Ovary (tissue), 9 donors: Measurements from ENCODE around the gene PARVA. TPM values are rescaled to one million over a fixed set of nuclear protein-coding genes. Genes with fewer than 3 reads are reported as not detected.
A peak's percentile ranks its signal among the peaks of the same experiment; 100 is the strongest.

Experiments used
- DNase-seq, 5 donors: peaks; one replicate each; pipeline ENCODE4 v3.0.0-alpha.2; 2019 to 2020
- H3K27ac ChIP-seq, 2 donors: fragments of 200-600 bp; one replicate each; pipeline versions ENCODE4 v1.5.1 to v1.8.0; 2019 to 2022
- H3K27me3 ChIP-seq: fragments of 200-600 bp; one replicate; pipeline ENCODE4 v1.8.0; 2022
- H3K36me3 ChIP-seq: fragments of 200-600 bp; sonication (generic); one replicate; pipeline ENCODE4 v1.5.1; 2019
- H3K4me1 ChIP-seq: one replicate; pipeline ENCODE4 v1.8.1; 2013; ENCODE audit warnings: mild to moderate bottlenecking, moderate library complexity; ENCODE audit not compliant: insufficient read depth
- H3K4me3 ChIP-seq: fragments of 200-600 bp; sonication (generic); one replicate; pipeline ENCODE4 v1.5.1; 2017
- H3K9me3 ChIP-seq, 2 donors: fragments of 200-600 bp in 1 of 2; sonication (generic) in 1 of 2; one replicate each; pipeline versions ENCODE4 v1.5.1 to v1.8.1; 2013 to 2019; ENCODE audit warnings: mild to moderate bottlenecking in 1 of 2, moderate library complexity in 1 of 2
- EP300 ChIP-seq: sonication (generic); formaldehyde crosslinking; IDR thresholded peaks from one replicate; pipeline ENCODE4 v1.6.1; 2017; ENCODE audit warnings: antibody characterized with exemption
- POLR2A ChIP-seq: fragments of 450-650 bp; IDR thresholded peaks from one replicate; pipeline ENCODE4 v1.6.1; 2017; ENCODE audit warnings: antibody characterized with exemption, mild to moderate bottlenecking, moderate library complexity
- WGBS, 3 donors: extraction: QIAGEN DNeasy Blood & Tissue Kit in 1 of 3; methylation state at CpG; one replicate each; pipeline versions ENCODE4 v1.1.5 to v1.1.7; 2013 to 2017; 5-methylcytosine and 5-hydroxymethylcytosine counted together
- intact Hi-C, 4 donors: fragments of 100-400 bp; cut with DNase I; formaldehyde crosslinking; loops; one replicate each; pipeline versions ENCODE4 v1.11.0 to v1.15.1; 2022 to 2023
- polyA plus RNA-seq, 2 donors: library from polyadenylated mRNA; stranded (reverse); fragments of 200-250 nt in 1 of 2; fragments of 350-450 nt in 1 of 2; fragmentation: Illumina TruSeq in 1 of 2; extraction: RNeasy Lipid Tissue Mini Kit (QIAGEN cat#74804) in 1 of 2; gene quantifications; one replicate each; pipeline ENCODE4 v1.2.3, GENCODE V29; 2013 to 2014
- total RNA-seq, 7 donors: library from RNA; depleted of rRNA in 2 of 7; stranded (reverse); fragments of >200 nt in 2 of 7; fragmentation: NEBNext Ultra II Directional in 3 of 7; extraction: Animal tissue kit (Norgen Biotek cat#: 25700) in 3 of 7; gene quantifications; one replicate each; pipeline versions ENCODE4 v1.1.0 to v1.2.4, GENCODE V29; 2016 to 2023
- TF ChIP-seq, protein P1 (sequence below), 3 donors: fragments of 450-650 bp in 2 of 3; fragments of 200-600 bp in 1 of 3; IDR thresholded peaks; one replicate each; pipeline versions ENCODE4 v1.5.1 to v1.8.0; 2016 to 2022; ENCODE audit warnings: antibody characterized with exemption in 3 of 3, mild to moderate bottlenecking in 1 of 3
- donor health status: DM: no; HTN: no; CAD: no; lungs with moderate emphysema.
- donor health status: DM: no; HTN: no; CAD: no.
- donor health status: Bipolar disorder and iron deficiency.
- donor health status: DM: yes; HTN: yes; CAD: no.
- donor health status: DM: no; HTN: no; CAD: no.
- donor health status: DM: yes; HTN: yes; CAD: no.

Gene PARVA
- total and polyA plus RNA-seq, 9 donors, result 28.4 to 126 (median 89.8) TPM

GRCh38 chr11:12552692-12553091 lies 175.3 kb downstream of the PARVA start:
- Histone ChIP-seq H3K27me3 (no peaks in the 10 kb centered on the region), H3K27ac (no peak overlapping the region), H3K9me3 (no peaks in the 10 kb centered on the region), H3K4me3 (no peak overlapping the region), H3K4me1 (peaks cover 11% of the 10 kb centered on the region), H3K36me3 (no peaks in the 10 kb centered on the region)
- no peak for TF ChIP-seq POLR2A
- 19 to 22% (median 20%) methylated on average over 4 of the region's 4 CpGs for WGBS, 3 donors
- intact Hi-C loops, result no loop called here
- peak in 2 of 5 donors; percentile 43 to 51 for DNase-seq

- TF ChIP-seq POLR2A (no peak), EP300 (no peak)
- TF ChIP-seq, protein P1, sequence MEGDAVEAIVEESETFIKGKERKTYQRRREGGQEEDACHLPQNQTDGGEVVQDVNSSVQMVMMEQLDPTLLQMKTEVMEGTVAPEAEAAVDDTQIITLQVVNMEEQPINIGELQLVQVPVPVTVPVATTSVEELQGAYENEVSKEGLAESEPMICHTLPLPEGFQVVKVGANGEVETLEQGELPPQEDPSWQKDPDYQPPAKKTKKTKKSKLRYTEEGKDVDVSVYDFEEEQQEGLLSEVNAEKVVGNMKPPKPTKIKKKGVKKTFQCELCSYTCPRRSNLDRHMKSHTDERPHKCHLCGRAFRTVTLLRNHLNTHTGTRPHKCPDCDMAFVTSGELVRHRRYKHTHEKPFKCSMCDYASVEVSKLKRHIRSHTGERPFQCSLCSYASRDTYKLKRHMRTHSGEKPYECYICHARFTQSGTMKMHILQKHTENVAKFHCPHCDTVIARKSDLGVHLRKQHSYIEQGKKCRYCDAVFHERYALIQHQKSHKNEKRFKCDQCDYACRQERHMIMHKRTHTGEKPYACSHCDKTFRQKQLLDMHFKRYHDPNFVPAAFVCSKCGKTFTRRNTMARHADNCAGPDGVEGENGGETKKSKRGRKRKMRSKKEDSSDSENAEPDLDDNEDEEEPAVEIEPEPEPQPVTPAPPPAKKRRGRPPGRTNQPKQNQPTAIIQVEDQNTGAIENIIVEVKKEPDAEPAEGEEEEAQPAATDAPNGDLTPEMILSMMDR (IDR thresholded peaks at IDR 0.05), result no peak
- no peaks in the 10 kb centered on the region for H3K9me3 ChIP-seq
- intact Hi-C loops, result no loop called here
- H3K27ac ChIP-seq, result no peak overlapping the region
- H3K27me3 ChIP-seq, result no peaks in the 10 kb centered on the region
- peaks cover 12% of the 10 kb centered on the region for H3K4me1 ChIP-seq
- 0% methylated on average over 1 of the region's 1 CpG for WGBS, 3 donors
- DNase-seq, result no peak
- no peak overlapping the region for H3K4me3 ChIP-seq
- no peaks in the 10 kb centered on the region for H3K36me3 ChIP-seq
Observed at GRCh38 chr11:12554122-12554521, 176.8 kb downstream of the PARVA start.

GRCh38 chr11:12556155-12556554 lies 178.8 kb downstream of the PARVA start:
- WGBS, 3 donors, result 5 to 12% (median 7%) methylated on average over 3 of the region's 3 CpGs
- H3K27ac ChIP-seq, result no peak overlapping the region
- no peak for TF ChIP-seq POLR2A
- TF ChIP-seq EP300, result no peak
- TF ChIP-seq, protein P1 (IDR thresholded peaks at IDR 0.05), result no peak

GRCh38 chr11:12556788-12557384 lies 179.5 kb downstream of the PARVA start:
- TF ChIP-seq, protein P1 (IDR thresholded peaks at IDR 0.05), result no peak
- TF ChIP-seq EP300 (no peak), POLR2A (no peak)
- 2 to 4% (median 4%) methylated on average over 6 of the region's 6 CpGs for WGBS, 3 donors
- Histone ChIP-seq H3K4me3 (no peak overlapping the region), H3K9me3 (no peaks in the 10 kb centered on the region), H3K27ac (no peak overlapping the region), H3K4me1 (peaks cover 12% of the 10 kb centered on the region), H3K27me3 (no peaks in the 10 kb centered on the region), H3K36me3 (no peaks in the 10 kb centered on the region)
- intact Hi-C loops, result no loop called here
- peak; percentile 58 to 85 (median 77) for DNase-seq

More at GRCh38 chr11:12556155-12556554, 178.8 kb downstream of the PARVA start:
- Histone ChIP-seq H3K9me3 (no peaks in the 10 kb centered on the region), H3K36me3 (no peaks in the 10 kb centered on the region), H3K4me1 (peaks cover 12% of the 10 kb centered on the region), H3K27me3 (no peaks in the 10 kb centered on the region), H3K4me3 (no peak overlapping the region)
- intact Hi-C loops, result no loop called here
- DNase-seq, result peak in 1 of 5 donors; percentile 41

- no peak overlapping the region for H3K4me3 ChIP-seq
- TF ChIP-seq POLR2A, result no peak
- TF ChIP-seq, protein P1 (IDR thresholded peaks at IDR 0.05), result no peak
- TF ChIP-seq EP300, result no peak
- 75 to 86% (median 80%) methylated on average over 3 of the region's 3 CpGs for WGBS, 3 donors
Observed at GRCh38 chr11:12559011-12559410, 181.6 kb downstream of the PARVA start.

More at GRCh38 chr11:12559011-12559410, 181.6 kb downstream of the PARVA start:
- Histone ChIP-seq H3K4me1 (peaks cover 12% of the 10 kb centered on the region), H3K9me3 (no peaks in the 10 kb centered on the region), H3K27me3 (no peaks in the 10 kb centered on the region), H3K36me3 (no peaks in the 10 kb centered on the region), H3K27ac (no peak overlapping the region)
- intact Hi-C loops, result no loop called here
- DNase-seq, result no peak
